Measurements from ENCODE around the gene KCTD15.
"Not testable (repeated sequence)": the region's sequence is repeated elsewhere in the genome, so short reads cannot be mapped to it uniquely, and the experiment has no call there.

KCTD15 gene

DNA sequence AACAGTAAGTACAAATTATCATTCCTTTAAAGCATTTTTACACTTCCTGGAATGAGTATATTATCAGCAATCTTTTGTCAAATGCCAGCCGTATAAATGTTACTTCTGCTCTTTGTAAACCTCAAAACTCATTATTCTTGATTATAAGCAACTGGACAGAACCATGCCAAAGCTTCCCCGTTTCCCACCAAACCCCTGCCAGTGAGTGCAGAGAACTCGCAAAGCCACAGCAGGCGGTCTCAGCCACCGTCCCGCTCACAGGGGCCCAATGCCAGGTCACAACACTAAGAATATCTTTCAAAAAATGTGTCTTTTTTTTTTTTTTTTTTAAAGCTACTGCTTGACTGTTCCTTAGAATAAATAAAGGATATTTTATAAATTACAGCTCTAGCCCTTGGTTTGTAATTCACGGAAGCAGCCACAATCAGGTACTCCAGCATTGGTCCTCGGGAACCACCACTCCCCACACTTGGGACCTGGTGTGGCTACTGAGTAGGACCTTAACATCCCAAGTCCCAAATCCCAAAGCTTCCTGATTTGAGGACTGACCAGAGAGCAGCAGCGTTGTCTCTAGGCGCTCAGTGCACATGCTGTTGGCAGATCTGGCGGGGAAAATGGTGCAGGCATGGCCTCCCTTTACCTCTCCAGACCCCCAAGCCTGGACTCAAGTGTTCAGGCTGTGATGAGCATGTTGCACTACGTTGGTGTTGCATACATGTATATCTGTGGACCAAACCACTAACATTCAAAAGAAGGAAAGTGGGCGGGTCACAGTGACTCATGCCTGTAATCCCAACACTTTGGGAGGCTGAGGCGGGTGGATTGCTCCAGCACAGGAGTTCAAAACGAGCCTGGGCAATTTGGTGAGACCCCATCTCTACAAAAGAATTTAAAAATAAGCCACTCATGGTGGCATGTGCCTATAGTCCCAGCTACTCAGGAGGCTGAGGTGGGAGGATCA is 19.0 kb downstream of the KCTD15 start:
- no peak for DNase-seq

DNA sequence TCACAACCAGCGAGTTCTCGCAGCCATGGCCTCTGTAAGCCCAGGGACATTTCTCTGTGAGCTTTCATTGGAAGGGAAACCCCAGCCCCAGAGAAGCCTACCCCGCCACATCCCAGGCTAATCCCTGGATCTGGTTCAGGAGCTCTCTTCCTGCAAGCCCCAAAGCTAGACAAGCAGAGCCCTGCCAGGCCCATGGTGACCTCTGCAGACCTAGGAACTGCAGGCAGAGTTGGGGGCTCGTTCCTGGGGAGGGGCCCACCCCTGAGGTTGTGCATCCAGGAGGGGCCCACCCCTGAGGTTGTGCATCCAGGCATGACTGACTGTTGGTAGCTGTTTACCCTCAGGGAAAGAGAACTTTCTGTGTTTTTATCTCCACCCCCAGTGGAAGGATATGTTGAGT is 21.7 kb downstream of the KCTD15 start:
- no peak for DNase-seq

DNA sequence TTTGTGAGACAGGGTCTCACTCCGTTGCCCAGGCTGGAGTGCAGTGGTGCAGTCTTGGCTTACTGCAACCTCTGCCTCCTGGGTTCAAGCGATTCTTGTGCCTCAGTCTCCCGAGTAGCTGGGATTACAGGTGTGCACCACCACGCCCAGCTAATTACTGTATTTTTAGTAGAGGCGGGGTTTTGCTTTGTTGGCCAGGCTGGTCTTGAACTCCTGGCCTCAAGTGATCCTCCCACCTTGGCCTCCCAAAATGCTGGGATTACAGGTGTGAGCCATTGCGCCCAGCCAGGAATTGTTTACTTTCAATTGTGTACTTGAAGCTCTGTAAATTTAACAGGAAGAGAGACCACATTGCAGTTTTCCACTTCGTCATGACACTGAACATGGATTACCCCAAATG is 22.4 kb downstream of the KCTD15 start:
- not testable (repeated sequence) for DNase-seq

DNA sequence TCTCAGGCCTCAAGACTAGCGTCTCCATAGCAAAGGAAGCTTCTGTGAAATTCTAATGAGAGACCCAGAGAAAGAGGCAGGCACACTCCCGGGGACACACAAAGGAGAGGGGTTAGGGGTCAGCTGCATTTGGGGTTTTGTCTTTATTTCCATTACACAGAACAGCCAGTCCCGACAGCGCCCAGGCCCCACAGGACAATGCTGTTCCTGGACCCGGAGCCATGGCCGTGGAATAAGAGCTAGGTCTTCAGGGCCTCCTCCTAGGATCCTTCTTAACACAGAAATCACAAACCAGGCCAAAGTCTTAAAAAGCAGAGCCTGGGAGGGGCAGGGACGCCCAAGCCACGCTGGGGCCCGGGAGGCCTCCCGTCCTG is 22.8 kb downstream of the KCTD15 start:
- DNase-seq = no peak

DNA sequence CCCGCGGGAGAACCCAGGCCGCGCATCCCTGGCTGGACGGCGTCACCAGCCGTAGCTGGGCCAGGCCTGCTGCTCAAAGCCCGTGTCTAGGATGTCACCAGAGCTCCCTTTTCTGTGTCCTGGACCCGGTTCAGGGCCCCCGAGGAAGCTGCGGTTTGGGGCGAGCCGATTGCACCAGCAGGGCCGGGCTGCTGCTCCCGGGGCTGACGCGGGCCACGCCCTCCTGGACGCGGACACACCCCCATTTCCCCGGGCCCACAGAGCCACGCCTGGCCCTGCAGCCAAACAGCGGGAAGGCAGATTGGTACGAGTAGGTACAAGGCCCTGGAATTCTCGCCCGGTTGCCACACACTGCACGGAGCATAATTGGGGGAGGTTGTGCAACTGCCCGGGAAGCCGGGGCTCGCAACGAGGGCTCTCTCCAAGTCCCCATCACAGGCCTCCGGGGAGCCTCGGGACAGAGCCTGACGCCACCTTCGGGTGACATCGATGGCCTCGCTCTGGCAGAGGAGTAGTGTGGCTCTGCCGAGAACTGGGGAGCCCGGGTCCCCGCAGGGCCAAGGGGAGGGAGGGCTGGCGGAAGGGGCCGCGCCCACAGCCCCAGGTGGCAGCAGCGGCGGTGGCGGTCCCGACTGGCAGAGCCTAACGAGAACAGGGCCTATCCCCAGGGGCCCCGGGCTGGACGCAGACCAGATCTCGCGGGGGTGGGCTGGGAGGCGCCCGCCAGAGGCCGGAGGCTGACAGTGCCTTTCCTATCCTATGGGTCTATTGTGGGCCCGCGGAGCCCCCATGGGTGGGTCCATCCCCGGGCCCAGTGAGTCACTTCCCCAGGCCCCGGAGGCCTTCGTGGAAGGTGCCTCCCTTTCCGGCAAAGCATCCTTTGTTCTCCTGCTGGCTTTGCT is 23.5 kb downstream of the KCTD15 start:
- DNase-seq = no peak

DNA sequence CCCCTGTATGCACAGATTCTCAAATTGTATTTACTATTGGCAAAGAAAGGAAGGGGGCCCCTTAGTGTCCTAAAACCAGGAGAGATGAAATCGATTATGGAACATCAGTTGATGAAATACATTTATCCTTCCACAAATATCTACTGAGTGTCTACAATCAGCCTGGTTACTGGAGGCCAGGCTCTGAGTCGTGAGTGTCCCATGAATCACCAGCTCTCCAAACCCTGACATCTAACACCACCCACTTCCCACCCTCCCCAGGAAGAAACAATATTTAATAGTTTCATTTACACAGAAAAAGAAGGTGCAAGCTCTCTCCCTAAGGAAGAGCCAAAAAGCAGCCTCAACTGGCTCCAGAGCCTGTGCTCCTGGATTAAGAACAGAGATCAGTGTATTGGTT is 25.2 kb downstream of the KCTD15 start:
- no peak for DNase-seq

DNA sequence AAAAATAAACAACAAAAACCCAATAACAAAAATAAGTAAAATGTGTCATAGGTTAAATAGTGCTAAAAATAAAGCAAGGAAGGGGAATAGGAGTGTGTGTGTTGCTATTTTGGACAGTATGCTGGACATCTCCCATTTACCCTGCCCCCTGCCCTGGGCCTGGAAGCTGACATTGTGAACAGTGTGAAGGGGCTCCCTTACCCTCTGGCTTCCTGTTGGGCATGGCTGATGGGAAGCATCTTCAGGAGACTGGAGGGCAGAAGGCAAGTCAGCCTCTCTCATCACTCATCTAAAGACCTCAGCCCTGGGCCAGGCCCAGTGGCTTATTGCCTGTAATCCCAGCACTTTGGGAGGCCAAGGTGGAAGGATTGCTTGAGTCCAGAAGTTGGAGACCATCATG is 26.7 kb downstream of the KCTD15 start:
- DNase-seq = no peak

DNA sequence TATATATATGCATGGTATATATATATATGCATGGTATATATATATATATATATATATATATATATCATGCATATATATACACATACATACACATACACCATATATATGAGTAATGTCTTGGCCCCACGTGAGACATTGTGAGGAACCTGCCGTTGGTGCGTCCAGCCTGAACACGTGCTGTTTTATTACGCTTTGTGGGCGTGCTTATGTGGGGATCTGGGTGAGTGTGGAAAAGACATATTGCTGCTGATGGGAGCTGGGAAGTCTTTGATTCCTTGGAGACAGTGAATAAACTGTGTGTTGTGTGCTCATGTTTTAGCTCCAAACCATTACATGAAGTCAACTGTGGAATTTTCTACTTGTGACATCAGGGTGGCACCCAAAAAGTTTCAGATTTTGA is 28.9 kb downstream of the KCTD15 start:
- no peak for DNase-seq

DNA sequence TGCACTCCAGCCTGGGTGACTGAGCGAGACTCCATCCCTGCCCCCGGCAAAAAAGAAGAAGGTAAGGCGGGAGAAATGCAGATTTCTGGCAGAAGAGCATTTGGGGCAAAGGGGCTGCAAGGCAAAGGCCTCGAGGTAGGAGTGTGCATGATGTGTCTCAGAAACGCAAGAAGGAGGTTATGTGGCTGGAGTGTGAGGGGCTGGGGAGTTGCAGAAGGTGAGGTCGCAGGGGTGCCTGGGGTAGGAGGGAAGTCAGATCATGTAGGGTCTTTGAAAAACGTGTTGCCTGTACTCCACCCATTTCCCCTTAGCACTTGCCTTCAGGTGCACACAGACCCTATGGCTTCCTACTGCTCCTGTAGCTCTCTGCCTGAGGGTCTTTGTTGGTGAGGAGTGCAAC is 29.9 kb downstream of the KCTD15 start:
- DNase-seq = no peak

DNA sequence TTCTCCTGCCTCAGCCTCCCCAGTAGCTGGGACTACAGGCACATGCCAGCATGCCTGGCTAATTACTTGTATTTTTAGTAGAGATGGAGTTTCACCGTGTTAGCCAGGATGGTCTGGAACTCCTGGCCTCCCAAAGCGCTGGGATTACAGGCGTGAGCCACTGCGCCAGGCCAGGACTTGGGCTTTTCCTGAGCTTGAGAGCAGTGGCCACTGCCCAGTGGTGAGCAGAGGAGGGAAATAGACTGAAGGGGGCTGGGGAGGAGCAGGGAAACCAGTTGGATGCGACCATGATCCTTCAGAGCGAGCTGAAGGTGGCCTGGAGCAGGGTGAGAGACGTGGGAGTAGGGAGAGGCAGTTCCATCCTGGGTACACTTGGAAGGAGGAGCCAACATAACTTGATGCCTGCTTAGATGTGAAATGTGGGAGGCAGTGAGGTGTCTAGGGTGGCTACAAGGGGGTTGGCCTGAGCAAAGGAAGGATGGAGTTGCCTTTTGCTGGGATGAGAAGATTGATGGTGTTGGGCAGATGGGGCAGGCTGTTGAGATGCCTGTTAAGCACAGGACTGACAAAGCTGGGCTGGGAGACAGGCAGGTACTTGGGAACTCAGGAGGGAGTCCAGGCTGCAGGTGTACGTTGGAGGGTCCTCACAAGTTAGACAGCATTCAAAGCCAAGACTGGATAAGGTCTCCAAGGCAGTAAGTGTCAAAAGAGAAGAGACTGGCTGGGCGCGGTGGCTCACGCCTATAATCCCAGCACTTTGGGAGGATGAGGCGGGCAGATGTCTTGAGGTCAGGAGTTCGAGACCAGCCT is 31.8 kb downstream of the KCTD15 start:
- no peak for DNase-seq

DNA sequence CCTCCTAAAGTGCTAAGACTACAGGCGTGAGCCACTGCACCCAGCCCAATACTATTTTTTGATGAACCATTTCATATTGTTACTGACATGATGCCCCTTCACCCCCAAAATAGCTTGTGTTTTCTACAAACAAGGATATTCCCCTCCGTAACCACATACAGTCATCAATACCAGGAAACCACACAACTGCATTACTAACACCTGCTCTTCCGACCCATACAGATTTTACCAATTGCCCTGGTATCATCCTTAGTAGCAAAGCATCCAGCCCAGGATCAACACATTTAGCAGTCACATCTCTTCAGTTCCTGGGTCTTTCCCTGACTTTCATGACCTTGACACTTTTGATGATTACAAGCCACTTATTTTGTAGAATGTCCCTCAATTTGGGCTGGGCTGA is 33.6 kb downstream of the KCTD15 start:
- no peak for DNase-seq

DNA sequence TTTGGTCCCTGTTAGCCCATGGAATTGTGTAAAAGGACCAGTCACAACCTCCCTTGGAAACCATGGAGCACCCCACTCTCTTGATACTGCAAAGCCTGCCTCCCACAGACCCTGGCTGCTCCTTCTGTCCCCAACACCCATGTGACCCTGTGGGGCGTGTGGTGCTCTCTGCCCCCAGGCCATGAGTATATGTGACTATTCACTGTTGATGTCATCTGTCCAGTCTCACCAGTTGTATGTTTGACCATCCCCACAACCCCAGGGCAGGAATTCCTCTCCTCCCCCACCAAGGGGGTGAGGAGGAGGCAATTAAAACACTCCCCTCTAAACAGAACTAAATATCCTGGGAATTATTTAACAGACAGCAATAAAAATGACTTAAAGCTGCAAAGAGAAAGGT is 35.2 kb downstream of the KCTD15 start:
- DNase-seq = no peak

DNA sequence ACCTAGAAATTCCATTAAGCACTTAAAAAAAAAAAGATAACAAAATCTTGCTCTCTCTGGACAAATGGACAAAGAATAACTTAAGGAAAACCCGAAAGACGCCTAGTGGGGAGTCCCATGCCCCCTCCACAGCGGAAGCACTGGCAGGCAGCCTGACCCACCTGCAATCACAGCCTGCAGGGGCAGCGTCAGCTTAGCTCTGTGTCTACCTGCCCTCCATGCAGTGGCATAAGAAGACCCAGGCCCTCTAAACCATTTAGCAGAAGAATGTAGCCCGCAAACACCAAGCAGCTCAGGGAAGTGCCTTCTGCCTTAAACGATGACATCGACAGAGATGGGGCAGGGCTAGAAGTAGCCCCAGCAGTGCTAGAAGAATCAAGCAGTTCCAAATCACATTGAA is 36.0 kb downstream of the KCTD15 start:
- DNase-seq = no peak

DNA sequence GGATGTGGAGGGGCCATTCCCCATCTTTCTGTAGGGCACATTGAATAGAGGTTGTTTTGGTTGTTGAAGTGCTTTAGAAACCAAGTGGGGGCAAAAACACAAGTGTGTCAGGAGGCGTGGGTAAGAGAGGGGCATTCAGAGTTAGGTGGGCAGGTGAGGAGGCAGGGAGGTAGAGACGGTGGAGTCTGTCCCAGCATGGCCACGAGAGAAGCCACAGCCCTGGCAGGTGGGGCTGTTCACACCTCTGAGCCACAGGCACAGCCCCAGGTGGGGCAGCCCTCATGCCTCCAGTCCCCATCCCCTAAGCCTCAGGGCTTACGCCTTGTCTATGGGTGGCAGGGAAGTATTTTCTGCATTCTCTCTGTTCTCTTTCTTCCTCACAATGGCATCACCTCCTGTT is 43.7 kb downstream of the KCTD15 start:
- no peak for DNase-seq

DNA sequence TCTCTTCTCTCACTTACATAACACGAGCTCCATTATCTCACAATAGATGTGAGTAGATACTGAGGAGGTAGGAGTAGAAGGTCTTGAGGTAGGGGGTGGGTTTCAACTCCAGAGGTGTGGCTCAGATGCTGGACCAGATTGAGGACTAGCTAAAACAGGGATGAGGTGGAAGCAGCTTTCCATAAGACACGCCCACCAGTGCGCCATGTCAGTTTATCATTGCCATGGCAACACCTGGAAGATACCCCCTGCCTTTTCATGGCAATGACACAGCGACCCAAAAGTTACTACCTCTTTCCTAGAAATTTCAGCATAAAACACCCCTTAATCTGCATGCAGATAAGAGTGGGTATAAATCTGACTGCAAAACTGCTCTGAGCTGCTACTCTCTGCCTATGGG is 44.1 kb downstream of the KCTD15 start:
- no peak for DNase-seq

DNA sequence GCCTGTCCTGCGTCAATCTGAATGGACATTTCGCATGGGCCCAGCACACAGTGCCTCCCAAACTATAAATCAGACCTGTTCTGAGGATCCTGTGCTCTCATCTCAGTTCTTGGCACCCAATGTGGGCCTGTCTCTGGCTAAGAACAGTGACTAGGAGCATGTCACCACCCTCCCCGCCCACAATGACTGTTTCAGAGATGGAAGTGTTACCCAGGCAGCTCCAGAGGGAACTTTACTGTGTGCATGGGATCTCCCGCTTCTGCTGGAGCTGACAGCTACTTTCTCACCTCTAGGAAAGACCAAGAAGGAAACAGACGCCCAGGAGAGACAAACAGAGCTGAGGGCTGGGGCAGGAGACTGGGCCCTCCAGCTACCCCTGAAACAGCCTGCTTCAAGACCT is 45.0 kb downstream of the KCTD15 start:
- no peak for DNase-seq

DNA sequence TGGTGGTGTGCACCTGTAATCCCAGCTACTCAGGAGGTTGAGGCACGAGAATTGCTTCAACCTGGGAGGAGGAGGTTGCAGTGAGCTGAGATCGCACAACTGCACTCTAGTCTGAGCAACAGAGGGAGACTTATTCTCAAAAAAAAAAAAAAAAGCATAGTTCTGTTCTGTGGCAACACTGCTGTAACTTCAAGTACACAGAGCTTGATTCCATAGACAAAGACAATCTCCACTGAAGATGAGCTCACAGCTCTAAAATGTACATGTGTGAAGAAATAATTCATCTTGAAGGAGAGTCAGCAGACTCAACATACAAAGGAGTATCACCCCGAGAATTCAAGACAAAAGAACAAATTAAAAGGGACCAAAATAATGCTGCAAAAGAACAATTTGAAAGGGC is 47.8 kb downstream of the KCTD15 start:
- no peak for DNase-seq

DNA sequence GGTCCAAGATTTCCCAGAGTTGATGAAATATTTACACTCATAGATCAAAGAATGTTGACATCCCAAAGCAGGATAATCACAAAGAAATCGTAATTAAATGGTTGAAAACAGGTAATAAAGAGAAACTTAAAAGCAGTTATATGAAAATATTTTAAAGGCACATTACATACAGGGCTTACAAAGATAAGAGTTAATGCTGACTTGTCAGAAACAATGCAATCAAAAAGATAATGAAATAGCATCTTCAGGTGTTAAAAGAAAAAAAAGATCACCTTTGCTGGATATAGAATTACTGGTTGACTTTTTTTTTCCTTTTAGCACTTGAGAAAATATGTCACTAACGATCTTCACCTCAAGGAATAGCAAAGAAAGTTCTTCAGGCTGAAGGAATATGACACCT is 48.8 kb downstream of the KCTD15 start:
- no peak for DNase-seq

DNA sequence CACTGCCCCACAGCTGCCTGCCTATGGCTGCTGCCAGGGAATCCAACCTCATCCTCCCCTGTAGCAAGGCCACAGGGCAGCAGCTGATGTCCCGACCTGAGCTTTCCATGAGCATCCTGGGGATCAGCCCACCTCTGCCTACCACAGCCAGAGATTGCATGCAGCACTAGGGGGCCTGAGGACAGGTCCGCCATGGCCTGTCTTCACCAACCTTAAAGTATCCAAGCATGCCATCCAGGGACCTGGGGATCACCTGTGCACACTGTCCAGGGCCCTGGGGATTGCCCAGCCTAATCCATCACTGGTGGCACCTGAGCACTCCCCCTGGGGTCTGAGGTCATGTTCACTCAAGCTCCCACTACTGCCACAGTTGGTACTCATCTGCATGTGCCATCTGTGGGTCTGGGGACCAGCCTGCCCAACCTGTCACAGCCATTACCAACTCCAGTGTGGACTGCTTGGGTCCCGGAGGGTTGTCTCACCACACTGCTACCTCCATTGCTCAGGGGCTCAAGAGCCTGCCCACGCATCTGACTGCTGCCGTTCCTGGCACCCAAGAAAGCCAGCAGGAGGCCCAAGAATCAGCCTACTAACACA is 53.0 kb downstream of the KCTD15 start:
- DNase-seq = no peak

DNA sequence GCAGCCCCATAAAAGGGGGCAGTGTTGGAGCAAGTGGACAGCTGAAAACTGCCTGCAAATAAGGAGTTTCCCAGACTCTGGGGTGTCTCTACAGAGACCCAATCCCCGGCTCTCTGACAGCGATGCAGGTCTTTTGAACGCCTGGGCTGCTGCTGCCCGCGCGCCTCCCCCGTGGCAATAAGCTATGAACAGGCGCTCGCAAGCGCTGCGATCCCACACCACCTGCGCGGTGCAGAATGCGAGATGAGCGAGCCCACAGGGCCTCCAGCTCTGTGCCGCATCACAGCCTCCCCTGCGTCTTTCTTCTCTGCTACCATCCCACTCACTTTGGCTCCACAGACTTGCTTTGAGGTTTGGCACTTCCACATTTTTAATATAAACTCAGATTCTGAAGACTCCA is 62.3 kb downstream of the KCTD15 start:
- DNase-seq = no peak

DNA sequence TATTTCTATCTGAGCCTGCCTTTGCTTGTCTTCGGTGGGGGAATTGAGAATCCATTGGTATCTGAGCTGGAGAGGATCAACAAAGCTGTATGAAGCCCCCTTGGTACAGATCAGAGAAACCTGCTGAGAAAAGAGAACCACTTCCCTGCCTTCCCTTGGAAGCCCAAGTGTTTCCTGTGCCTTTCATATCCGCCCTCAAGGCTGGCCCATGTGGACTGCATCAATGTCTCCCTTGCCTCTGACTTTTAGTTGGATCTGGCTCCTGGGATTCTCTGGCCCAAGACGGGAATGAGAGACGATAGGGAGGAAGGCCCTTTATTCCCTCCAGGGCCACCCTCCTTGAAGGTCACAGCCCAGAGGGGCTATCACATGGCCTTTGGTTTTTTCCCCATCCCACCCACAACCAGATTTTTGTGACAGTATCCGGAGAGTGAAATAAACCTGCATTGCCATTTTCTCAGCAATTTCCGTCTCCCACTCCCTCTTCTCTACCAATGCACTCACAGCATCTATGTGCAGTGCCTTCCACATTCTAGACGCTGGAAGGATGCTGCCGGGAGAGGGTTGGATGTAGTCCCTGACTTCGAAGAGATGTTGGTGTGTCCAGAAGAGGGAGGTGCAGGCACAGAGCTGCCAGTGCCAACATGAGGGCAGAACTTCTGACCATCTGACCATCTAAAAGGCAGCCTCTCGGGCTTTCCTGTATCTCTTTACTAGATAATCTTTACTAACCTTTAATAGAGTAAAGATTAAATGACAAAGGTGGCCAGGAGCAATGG is 63.8 kb downstream of the KCTD15 start:
- no peak for DNase-seq

DNA sequence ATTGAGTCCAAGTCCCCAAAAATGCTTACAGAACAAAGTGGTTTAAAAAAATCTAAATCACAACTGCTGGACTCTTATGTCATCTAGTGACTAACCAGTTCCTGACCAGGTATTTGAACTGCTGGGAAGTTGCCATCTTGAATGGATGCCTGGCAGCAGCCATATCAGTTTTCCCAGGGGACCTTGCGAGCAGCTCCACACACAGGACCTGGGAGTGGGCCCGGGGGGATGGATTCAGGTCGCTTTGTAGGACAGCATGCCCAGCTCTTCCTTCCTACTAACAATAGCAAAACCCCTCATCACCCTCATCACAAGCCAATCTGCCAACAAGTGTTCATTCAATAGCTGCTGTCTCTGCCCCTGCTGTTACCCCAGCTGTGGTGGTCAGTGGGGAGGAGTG is 65.3 kb downstream of the KCTD15 start:
- no peak for DNase-seq

All from NCI-H446 (cell line).